Adipose tissue (tissue), 3 donors: ENCODE measurements around the gene GALNT2. TPM values are rescaled to one million over a fixed set of nuclear protein-coding genes. Genes with fewer than 3 reads are reported as not detected.

Experiments
- H3K27ac ChIP-seq: one replicate; pipeline ENCODE4 v1.5.1; 2013; ENCODE audit warnings: low read depth, low read length
- WGBS, 3 donors: extraction: QIAGEN DNeasy Blood & Tissue Kit; methylation state at CpG; one replicate each; pipeline ENCODE4 v1.1.7; 2013; 5-methylcytosine and 5-hydroxymethylcytosine counted together
- polyA plus RNA-seq, 3 donors: library from polyadenylated mRNA; stranded (reverse); fragments of 200-250 nt; gene quantifications; one replicate each; pipeline ENCODE4 v1.2.3, GENCODE V29; 2013
- donor health status: healthy with polysubstance abuse.
- donor health status: Bipolar disorder and iron deficiency.
- donor health status: healthy.

Gene GALNT2
- polyA plus RNA-seq, 3 donors, result 29.1 to 64.5 (median 37.8) TPM

DNA sequence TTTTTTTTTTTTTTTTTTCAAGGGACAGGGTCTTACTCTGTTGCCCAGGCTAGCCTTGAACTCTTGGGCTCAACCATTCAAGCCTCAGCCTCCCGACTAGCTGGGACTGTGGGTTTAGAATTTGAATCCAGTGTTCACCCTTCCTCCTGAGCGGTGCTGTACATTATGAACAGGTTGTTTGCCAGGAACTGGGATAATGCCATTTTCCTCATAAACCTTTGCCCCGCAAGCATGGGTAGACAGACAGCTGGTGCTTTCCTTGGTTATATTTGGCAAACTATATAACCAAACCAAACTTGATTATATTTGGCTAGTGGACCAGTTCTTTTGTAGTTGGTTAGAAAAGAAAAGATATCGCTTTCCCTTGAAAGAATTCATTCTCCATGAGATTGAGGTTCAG, 54.9 kb downstream of the GALNT2 start:
- WGBS, 3 donors, result 47 to 97% (median 94%) methylated on average over 4 of the region's 4 CpGs
- H3K27ac ChIP-seq, result no peak overlapping the region

DNA sequence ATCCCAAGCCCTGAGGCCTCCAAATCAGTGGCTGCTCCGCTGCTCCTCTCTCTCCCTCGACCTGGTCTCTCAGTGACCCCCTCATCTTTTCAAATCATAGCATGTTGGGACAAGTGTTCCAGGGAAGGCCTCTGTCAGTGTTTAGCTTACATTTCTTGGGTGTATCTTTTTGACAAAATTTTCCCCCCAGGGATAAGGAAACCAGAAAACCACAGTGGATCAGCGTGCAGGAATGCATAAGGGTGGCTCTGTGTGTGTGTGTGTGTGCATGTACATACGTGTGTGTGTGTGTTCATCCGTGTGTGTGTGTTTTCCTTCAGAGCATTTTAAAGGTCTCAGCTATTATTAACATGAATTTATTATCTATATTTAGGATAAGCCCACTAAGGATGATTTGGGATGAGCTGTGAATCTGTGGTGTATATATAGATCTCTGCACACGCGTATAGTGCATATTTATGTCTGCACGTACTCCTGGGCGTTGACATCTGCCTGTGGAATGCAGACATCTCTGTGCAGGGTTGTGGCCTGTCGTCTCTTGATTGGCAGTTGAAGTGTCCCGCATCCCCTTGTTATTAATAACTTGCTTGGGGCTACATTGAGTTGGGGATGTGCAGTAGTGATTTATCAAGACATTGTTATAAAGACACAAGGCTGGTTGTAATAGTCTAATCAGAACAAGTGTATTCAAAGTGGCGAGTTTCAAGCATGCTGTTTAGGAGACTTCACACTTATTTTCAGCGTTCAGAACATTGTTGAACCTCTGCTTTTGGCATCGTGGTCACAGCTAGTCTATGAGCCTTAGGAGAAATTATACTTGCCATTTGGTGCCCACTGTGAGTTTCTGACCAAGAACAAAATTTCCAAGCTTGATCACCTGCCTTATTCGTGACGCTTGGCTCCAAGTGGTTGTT, 55.6 kb downstream of the GALNT2 start:
- no peak overlapping the region for H3K27ac ChIP-seq
- 65 to 91% (median 87%) methylated on average over 16 of the region's 16 CpGs for WGBS, 3 donors

DNA sequence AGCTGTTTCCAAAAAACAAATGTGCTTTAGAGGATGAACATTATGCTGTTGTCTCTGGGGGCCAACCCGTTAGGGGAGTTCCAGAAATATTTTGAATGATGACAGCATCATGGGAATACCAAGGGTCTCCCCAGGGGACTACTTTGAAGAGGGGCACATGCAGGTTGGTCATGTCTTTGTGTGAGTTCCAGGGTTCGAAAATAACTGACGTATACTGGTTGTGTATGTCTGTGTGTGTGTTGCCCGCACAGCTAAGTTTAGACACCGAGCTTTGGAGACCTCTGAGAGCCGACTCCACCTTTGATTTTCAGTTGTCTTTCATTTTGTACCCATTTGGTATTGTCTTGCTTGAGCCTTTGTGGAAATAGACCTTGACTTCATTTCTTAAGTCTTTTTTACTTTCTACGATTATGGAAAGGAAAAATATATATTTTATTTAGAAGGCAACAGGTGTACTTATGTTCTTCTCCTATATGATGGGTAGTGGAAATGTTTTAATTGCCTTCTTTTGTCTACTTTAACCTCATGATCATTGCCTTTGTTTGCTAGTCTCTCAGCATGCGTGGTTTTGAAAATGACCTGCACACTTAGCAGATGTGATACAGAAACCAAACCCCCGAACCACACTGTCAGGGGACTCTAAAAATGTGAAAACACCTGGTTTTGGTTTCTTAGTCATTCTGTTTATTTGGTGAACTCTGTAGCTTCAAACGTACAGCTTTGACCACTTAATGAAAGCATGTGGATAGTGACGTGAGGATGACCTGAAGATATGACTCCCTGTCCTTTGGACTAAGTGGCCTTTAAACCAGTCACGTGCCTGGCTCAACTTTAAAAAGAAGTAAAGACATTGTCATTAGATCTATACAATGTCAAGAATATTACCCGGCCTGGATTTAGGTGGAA, 56.5 kb downstream of the GALNT2 start:
- no peak overlapping the region for H3K27ac ChIP-seq

GRCh38 chr1:230124186-230125128, 57.4 kb downstream of the GALNT2 start:
- WGBS, 3 donors, result 70 to 79% (median 78%) methylated on average over 9 of the region's 9 CpGs
- no peak overlapping the region for H3K27ac ChIP-seq

More for the DNA sequence above, 56.5 kb downstream of the GALNT2 start:
- 68 to 82% (median 81%) methylated on average over 13 of the region's 13 CpGs for WGBS, 3 donors

DNA sequence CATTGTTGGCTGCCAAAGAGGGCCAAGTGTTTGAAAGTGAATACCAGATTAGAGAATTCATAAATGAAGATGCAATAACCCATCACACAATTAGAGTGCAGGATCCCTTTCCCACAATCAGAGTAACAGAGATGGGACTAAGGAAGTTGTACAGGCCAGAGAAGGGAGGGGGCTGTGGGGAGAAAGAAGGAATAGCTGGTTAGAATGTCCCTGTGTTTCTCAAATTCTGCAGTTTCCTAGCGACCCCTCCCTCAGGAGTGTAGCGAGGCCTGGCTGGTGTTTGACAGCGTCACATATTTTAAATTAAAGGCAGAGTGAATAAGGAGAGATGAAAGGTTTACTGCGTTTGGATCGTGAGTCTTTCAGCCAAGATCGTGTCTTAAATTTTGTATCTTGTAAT, 58.1 kb downstream of the GALNT2 start:
- 73 to 77% (median 75%) methylated on average over 6 of the region's 6 CpGs for WGBS, 3 donors
- H3K27ac ChIP-seq, result no peak overlapping the region

- 76 to 80% (median 79%) methylated on average over 10 of the region's 10 CpGs for WGBS, 3 donors
- H3K27ac ChIP-seq, result no peak overlapping the region
Observed at GRCh38 chr1:230125640-230126528, 58.8 kb downstream of the GALNT2 start.

DNA sequence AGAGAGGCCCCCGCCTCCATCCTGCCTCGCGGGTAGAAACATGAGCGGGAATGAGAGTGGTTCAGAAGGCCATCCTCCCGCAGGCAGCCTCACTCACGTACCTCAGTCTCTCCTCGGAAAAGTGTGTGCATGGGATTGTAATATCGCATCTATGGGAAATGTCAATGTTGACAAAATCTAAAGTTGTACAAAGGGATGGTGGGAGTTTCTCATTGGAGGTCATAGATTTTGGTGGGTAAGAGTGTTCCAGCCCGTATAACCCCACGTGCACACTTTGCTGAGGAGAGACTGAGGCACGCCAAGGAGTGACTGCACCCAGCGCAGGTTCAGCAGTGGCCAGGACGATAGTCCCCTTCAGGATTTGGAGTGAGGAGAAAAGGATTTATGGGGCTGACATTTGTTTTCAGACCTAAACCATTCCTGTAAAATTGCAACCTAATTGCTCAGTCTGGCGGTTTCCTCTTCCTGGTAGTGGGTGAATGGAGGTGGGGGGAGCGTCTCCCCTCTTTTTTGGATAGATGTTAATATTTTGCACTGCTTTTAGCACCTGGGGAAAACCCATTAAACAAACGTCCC, 59.6 kb downstream of the GALNT2 start:
- H3K27ac ChIP-seq, result no peak overlapping the region
- WGBS, 3 donors, result 69 to 75% (median 71%) methylated on average over 16 of the region's 16 CpGs

DNA sequence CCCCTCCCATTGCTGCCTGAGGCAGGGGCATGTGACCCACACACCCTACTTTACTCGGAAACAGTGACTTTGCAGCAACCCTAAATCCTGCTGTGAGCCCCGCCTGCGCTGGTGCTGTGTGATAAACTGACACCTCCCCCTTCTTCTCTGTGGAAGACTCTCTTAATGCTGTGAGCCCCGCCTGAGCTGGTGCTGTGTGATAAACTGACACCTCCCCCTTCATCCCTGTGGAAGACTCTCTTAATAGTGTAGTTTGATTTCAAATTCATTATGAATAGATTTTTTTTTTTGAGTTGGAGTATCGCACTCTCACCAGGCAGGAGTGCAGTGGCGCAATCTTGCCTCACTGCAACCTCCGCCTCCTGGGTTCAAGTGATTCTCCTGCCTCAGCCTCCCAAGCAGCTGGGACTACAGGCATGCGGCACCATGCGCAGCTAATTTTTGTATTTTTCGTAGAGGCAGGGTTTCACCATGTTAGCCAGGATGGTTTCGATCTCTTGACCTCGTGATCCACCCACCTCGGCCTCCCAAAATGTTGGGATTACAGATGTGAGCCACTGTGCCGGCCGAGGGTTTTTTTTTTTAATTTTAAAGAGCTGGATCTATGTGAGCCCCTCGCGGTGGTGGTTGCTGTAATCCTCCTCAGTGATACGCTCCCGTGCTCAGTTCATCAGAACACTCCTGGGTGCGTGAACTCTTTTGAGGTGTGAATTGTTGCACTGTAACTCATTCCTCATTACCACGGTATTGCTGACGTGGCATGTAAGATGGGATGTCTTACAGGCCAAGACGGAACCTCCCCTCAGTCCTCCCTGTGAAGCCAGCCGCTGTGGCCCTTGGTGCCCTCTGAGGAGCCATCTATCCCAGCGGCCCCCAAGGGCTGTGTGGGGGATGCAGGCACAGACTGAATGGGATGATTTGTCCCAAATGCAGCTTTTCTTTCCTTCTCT, 60.3 kb downstream of the GALNT2 start:
- 78 to 86% (median 83%) methylated on average over 25 of the region's 25 CpGs for WGBS, 3 donors
- H3K27ac ChIP-seq, result no peak overlapping the region

DNA sequence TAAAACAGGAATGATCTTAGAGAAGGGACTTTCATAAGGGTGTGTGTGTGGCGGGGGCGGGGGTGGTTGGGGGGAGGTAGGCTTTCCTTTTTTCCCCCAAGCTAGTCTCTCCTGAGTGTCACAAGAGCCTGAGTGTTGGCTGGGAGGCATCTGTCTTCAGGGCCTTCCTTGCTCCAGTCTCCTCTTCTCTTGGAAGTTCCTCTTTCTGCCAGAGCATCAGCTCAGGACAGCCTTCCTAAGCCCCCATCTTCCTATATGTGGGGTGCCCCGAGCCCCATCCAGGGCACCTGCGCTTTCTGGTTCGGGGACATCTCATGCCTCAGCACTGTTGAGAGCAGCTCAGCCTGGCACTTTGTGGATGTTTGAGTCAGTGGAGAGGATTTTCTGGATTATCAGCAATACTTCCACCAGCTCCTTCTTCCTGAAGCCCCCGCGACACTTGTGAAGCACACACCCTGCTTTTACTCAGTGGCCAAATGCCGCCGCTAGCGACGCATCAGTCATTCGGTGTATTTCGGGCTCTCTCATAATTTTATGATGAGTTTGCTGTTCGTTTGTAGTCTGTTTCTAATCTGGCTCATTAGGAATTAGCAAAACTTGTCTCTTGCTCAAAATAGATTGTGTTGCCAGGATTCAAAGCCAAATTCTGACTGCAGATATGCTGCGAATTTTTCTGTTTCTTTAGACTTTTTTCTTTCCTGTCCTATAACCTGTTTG, 61.7 kb downstream of the GALNT2 start:
- H3K27ac ChIP-seq, result no peak overlapping the region
- WGBS, 3 donors, result 56 to 75% (median 64%) methylated on average over 15 of the region's 15 CpGs

- 82 to 97% (median 90%) methylated on average over 4 of the region's 4 CpGs for whole genome bisulfite sequencing, 3 donors
- no peak overlapping the region for H3K27ac ChIP-seq
Observed at GRCh38 chr1:230129341-230129740, 62.3 kb downstream of the GALNT2 start.

GRCh38 chr1:230130172-230130944, 63.3 kb downstream of the GALNT2 start:
- no peak overlapping the region for H3K27ac ChIP-seq
- WGBS, 3 donors, result 74 to 93% (median 91%) methylated on average over 19 of the region's 19 CpGs

DNA sequence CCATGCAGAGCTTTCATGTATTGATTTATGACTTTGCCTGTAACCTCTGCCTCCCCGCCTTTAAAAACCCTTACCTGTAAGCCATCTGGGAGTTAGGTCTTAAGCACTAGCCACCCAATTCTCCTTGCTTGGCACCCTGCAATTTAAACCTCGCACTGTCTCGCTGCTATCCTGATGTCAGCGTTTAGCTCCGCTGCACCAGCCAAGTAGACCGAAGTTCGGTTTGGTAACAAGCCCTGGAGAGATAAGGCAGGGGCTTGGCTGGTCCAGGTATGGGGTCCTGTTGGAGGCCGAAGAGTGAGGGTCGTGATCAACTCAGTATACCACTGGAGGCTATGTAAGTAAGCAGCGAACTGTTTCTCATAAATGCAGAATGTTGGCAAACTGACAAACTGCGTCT, 64.4 kb downstream of the GALNT2 start:
- 59 to 93% (median 92%) methylated on average over 11 of the region's 11 CpGs for WGBS, 3 donors
- no peak overlapping the region for H3K27ac ChIP-seq

DNA sequence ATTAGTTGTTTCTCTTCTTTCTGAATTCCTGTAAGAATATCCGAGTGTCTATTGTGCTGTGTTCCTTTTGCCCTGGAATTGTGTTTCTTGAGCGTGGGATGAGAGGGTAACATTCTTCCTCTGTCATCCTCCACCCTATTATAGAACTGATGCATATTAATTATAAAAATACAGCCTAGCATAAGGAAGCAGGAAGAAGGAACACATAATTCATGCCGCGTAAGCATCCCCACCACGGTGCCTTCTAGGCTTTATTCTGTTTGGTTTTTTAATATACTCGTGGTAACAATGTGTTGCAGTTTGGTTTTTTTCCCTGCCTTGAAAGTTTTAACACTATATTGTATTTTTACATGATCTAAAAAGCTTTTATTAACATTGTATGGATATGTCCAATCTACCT, 65.7 kb downstream of the GALNT2 start:
- 50 to 52% (median 51%) methylated on average over 6 of the region's 6 CpGs for WGBS, 3 donors
- no peak overlapping the region for H3K27ac ChIP-seq

DNA sequence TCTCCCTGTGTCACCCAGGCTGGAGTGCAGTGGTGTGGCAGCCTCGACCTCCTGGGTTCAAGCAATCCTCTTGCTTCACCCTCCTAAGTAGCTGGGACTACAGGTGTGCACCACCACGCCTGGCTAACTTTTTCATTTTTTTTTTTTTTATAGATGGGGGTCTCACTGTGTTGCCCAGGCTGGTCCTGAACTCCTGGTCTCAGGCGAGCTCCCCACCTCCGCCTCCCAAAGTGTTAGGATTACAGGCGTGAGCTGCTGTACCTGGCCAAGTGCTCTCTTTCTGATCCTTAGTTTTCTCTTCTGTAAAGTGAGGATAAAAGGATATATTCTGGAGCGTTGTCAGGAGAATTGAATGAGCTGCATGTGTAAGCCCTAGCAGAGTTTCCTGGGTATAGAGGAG, 68.7 kb downstream of the GALNT2 start:
- 91 to 98% (median 95%) methylated on average over 6 of the region's 6 CpGs for WGBS, 3 donors
- H3K27ac ChIP-seq, result no peak overlapping the region
